Iris pigment epithelial cell (primary cell): ENCODE measurements around the gene ALAS1.

Source experiments
- DNase-seq: peaks from one replicate; pipeline ENCODE4 v3.0.0-alpha.2; 2011; ENCODE audit warnings: low read depth

Gene ALAS1

GRCh38 chr3:52198643-52199608 lies 966 bp downstream of the ALAS1 start:
- no peak for DNase-seq

GRCh38 chr3:52200981-52201679 lies 3.2 kb downstream of the ALAS1 start:
- DNase-seq: peak; percentile 73

GRCh38 chr3:52202384-52203077 lies 4.6 kb downstream of the ALAS1 start:
- no peak for DNase-seq

GRCh38 chr3:52203701-52204100 lies 5.7 kb downstream of the ALAS1 start:
- no peak for DNase-seq

DNA sequence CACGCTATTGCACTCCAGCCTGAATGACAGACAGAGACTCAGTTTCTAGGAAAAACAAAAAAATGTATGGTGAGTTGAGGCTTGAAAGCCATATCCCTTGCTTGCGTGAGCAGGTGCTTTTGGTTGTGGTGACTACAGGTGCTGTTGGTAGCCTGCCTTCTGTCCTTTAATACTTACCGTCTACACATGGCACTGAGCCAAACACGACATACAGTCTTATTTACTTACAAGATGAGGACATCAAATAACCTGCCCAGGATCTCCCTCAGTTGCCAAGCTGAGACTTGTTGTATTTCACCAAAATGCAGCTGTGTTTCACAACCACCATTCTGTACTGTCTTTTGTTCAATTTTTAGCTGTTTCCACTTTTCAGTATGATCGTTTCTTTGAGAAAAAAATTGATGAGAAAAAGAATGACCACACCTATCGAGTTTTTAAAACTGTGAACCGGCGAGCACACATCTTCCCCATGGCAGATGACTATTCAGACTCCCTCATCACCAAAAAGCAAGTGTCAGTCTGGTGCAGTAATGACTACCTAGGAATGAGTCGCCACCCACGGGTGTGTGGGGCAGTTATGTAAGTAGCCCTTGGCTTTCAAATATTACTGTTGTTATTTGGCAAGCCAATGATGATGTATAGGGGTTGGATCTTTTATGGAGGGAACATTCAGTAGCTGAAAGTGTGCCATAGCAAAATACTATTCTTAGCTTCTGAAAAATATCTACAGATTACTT lies 6.5 kb downstream of the ALAS1 start:
- peak; percentile 23 for DNase-seq

DNA sequence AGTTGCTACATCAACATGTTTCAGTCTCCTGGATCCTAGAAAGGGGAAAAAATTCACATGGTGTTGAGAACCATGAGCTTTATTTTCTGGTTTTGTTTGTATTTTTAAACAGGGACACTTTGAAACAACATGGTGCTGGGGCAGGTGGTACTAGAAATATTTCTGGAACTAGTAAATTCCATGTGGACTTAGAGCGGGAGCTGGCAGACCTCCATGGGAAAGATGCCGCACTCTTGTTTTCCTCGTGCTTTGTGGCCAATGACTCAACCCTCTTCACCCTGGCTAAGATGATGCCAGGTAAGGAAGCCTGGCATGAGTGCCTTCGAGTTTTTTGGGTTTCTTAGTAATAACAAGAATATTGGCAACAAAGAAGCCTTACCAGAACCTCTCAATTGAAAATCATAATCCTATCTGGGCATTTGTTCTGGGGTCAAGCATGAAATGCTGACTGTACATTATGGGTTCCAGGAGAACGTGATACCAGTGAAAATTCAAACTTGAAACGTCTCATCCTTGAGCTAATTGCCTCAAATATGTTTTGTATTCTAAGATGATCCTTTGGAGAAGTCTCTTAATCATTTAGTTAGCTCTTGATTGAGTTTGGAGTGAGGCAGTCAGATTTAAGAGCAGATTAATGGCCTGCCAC lies 7.9 kb downstream of the ALAS1 start:
- no peak for DNase-seq

GRCh38 chr3:52208556-52208955 lies 10.6 kb downstream of the ALAS1 start:
- DNase-seq: no peak

- no peak for DNase-seq
Observed at GRCh38 chr3:52210037-52210436, 12.1 kb downstream of the ALAS1 start.

DNA sequence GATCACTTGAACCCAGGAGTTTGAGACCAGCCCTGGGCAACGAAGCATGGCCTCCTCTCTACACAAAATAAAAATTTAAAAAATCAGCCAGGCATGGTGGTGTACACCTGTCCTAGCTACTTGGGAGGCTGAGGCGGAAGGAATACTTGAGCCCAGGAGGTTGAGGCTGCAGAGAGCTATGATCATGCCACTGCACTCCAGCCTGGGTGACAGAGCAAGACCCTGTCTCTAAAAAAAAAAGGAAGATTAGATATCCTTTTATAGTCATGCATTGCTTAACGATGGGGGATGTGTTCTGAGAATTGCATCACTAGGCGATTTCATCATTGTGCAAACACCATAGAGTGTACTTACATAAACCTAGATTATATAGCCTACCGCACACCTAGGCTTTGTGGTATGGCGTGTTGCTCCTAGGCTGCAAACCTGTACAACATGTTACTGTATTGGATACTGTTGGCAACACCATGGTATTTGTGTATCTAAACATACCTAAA lies 12.6 kb downstream of the ALAS1 start:
- DNase-seq: peak; percentile 87

DNA sequence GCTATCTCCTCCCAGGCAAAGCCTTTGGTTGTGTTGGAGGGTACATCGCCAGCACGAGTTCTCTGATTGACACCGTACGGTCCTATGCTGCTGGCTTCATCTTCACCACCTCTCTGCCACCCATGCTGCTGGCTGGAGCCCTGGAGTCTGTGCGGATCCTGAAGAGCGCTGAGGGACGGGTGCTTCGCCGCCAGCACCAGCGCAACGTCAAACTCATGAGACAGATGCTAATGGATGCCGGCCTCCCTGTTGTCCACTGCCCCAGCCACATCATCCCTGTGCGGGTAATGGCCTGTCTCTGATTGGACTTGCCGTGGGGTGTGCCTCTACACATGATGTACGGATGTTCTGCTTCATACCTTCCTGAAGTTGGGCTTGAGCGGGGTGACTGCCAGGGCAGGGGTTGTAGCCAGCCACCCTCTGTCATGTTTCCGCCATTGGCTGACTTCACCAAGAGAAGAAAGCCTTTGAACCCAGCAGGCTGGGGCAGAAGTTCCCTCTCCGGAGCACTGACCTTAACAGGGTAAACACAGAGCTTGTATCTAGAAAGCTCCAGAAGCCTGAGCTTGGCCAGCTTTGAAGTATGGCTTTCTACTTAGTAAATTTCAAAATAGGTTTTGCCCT lies 13.4 kb downstream of the ALAS1 start:
- no peak for DNase-seq

DNA sequence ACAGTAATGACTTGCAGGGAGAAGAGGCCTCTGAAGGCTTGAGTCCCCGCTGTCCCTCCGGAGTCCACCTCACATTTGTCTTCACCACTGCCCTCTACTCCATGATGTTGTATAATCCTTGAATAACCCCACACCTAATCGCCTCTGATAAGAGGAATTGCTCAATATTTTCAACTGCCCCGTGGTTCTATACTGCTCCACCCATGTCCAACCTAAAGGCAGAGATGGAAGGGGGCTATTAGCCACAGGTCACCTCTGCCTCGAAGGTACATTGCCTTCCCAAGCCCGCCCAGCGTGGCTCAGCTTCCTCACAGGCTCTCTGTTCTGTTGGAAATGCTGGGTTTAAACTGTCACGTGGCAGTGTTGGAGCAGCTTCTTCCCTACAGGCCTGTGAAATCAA lies 15.0 kb downstream of the ALAS1 start:
- DNase-seq: no peak

- DNase-seq: no peak
Observed at GRCh38 chr3:52213901-52214300, 15.9 kb downstream of the ALAS1 start.

- no peak for DNase-seq
Observed at GRCh38 chr3:52215351-52215750, 17.4 kb downstream of the ALAS1 start.

GRCh38 chr3:52216585-52217408 lies 18.8 kb downstream of the ALAS1 start:
- DNase-seq: peak; percentile 69

GRCh38 chr3:52217409-52217805 lies 19.4 kb downstream of the ALAS1 start:
- no peak for DNase-seq

GRCh38 chr3:52218026-52218425 lies 20.1 kb downstream of the ALAS1 start:
- DNase-seq: no peak

GRCh38 chr3:52218454-52218853 lies 20.5 kb downstream of the ALAS1 start:
- DNase-seq: no peak

DNA sequence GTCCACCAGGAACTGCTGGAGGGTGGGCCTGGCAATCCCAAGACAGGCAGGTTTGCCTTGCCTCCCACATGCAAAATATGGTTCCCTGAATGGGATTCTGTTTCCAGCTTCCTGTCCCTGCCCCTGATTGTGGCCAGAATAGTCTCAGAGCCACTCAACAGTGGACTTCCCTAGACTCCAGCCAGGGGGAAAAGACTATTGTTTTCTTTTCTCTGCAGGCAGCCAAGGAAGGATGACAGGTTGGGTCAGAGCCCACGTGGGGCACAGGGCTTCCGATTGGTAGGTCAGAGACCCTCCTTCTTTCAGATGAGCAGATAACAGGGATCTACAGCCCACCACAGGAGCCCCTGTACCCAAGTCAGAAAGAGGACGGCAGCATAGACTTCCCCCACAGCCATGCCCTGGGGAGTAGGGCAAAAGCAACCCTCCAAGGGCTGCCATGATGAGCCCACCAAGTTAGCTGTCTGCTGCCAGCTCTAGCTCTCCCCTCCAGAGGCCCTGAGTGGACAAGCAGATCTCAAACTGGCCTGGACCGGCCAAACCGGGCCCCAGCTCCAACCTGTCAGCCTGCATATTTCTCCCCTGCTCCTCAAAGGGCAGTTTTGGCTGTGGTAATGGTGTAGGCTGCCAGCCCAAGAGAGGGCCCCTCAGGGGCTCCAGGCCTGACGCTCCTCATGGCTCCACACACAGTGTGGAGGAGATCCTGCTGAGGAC lies 21.1 kb downstream of the ALAS1 start:
- no peak for DNase-seq

DNA sequence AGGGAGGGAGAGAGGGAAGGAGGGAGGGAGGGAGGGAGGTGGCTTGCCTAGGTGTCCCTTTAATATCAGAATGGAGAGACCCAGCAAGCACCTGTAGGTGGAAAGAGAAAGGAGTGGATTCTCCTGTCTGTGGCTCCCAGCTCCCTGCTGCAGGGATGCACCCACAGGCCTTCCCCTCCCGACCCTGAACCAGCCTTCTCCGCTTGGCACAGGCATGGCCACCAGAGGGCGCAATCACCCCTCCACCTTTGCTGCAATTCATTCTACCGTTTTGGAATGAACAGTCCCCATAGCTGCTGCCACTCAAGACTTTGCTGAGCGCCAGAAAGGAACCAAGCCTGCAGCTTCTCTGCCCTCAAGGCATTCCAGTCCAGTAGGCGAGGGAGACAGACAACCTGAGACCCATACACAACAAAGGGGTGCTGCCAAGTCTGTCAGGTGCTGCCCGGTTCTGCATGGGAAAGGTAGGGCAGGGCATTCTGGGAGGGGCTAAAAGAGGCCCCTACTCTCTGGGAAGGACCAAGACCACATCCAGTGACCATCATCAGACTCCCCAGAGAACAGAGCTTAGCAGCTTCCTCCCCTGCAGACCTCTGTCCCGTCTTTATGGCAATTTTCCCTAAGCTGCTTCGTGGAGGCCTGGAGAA lies 22.5 kb downstream of the ALAS1 start:
- peak; percentile 56 for DNase-seq
